ENCODE results near the gene EGFR. TPM values are rescaled to one million over a fixed set of nuclear protein-coding genes. Genes with fewer than 3 reads are reported as not detected.

The EGFR gene
- total and polyA plus RNA-seq, 12 donors: 7.0 to 111 (median 71.6) TPM

DNA sequence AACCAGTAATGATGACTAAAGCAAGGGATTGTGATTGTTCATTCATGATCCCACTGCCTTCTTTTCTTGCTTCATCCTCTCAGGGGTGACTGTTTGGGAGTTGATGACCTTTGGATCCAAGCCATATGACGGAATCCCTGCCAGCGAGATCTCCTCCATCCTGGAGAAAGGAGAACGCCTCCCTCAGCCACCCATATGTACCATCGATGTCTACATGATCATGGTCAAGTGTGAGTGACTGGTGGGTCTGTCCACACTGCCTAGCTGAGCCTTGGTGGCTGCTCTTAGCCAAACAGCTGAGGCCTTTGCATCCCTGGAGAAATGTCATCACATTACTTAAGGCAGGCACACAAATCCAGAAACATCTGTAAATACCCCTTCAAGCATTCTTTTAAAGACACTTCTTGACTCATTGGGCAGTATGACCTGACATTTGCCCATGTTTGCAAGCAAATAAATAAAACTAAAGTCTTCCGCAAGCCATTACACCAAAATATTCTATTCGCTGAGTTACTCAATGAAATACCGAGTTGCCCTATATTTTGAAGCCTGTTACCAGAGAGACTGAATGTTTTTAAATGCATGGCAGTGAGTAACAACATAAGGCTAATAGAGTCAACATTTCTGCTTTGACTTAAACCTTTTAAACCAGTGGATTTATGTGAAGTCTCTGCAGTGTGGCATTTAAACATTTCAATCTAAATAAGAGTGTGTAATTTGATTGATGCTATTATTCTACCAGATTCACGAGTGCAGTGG is 180.0 kb downstream of the EGFR start:
- H3K27ac ChIP-seq: no peak overlapping the region

DNA sequence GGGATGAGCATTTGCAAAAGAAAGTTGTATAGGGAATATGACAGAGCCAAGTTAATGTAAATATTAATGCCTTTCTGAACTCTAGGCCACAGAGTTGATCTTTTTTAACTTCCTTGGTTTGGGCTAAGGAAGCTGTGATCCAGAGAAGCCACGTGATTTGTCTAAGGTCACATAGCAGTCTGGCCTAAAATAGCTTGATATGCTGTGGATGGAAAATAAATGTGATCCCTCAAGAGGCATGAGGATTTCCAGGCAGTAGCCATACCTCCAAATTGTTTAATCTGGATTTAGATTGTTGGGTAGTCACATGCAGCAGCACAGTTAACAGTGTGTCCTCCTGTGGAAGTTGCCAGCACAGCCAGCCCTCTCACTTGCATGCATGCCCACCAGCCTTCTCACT is 180.6 kb downstream of the EGFR start:
- Histone ChIP-seq H3K9me3 (replicated peaks in 1 of 3) (no peaks in the 10 kb centered on the region), H3K4me3 (no peak overlapping the region), H3K36me3 (replicated peaks in 1 of 2) (peaks cover 0 to 46% of the 10 kb centered on the region in 2 donors), H3K4me1 (replicated peaks in 1 of 2) (no peaks in the 10 kb centered on the region), H3K27me3 (no peaks in the 10 kb centered on the region), H3K27ac (no peak overlapping the region)
- intact Hi-C loops (cut with DNase I): no loop called here
- WGBS, 4 donors: 42 to 72% (median 65%) methylated on average over 1 of the region's 1 CpG
- TF ChIP-seq POLR2A (IDR thresholded peaks at IDR 0.05): no peak
- no peak for DNase-seq

More for the DNA sequence above, 180.0 kb downstream of the EGFR start:
- no peak for DNase-seq
- intact Hi-C loops (cut with DNase I): no loop called here
- no peaks in the 10 kb centered on the region for H3K9me3 ChIP-seq (replicated peaks in 1 of 3)
- WGBS, 4 donors: 84 to 92% (median 87%) methylated on average over 6 to 8 of the region's 8 CpGs
- H3K27me3 ChIP-seq: no peaks in the 10 kb centered on the region
- TF ChIP-seq POLR2A (IDR thresholded peaks at IDR 0.05): no peak
- TF ChIP-seq, protein P1, sequence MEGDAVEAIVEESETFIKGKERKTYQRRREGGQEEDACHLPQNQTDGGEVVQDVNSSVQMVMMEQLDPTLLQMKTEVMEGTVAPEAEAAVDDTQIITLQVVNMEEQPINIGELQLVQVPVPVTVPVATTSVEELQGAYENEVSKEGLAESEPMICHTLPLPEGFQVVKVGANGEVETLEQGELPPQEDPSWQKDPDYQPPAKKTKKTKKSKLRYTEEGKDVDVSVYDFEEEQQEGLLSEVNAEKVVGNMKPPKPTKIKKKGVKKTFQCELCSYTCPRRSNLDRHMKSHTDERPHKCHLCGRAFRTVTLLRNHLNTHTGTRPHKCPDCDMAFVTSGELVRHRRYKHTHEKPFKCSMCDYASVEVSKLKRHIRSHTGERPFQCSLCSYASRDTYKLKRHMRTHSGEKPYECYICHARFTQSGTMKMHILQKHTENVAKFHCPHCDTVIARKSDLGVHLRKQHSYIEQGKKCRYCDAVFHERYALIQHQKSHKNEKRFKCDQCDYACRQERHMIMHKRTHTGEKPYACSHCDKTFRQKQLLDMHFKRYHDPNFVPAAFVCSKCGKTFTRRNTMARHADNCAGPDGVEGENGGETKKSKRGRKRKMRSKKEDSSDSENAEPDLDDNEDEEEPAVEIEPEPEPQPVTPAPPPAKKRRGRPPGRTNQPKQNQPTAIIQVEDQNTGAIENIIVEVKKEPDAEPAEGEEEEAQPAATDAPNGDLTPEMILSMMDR (IDR thresholded peaks at IDR 0.05): no peak
- H3K36me3 ChIP-seq (replicated peaks in 1 of 2): peaks cover 0 to 46% of the 10 kb centered on the region in 2 donors
- no peaks in the 10 kb centered on the region for H3K4me1 ChIP-seq (replicated peaks in 1 of 2)
- no peak overlapping the region for H3K4me3 ChIP-seq

DNA sequence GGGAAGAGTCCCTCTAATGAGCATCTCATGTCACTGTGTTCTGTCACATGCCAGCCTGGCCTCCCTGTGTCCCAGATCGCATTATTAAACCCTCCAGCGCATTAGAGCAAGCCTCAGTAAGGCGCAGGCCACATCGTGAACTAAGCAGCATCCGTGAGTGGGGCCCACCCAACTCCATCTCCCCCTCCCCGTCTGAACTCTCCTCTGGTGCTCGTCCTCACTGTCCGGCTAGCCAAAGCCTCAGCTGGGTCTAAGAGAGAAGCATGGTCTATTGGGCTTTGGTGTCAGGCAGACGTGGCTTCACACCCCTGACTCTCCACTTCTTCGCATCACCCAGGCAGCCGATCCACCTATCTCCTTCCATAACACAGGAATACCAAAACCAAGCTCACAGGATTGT is 181.6 kb downstream of the EGFR start:
- no peak for TF ChIP-seq POLR2A (IDR thresholded peaks at IDR 0.05)
- TF ChIP-seq, protein P1 (IDR thresholded peaks at IDR 0.05): no peak
- intact Hi-C loops (cut with DNase I): no loop called here

DNA sequence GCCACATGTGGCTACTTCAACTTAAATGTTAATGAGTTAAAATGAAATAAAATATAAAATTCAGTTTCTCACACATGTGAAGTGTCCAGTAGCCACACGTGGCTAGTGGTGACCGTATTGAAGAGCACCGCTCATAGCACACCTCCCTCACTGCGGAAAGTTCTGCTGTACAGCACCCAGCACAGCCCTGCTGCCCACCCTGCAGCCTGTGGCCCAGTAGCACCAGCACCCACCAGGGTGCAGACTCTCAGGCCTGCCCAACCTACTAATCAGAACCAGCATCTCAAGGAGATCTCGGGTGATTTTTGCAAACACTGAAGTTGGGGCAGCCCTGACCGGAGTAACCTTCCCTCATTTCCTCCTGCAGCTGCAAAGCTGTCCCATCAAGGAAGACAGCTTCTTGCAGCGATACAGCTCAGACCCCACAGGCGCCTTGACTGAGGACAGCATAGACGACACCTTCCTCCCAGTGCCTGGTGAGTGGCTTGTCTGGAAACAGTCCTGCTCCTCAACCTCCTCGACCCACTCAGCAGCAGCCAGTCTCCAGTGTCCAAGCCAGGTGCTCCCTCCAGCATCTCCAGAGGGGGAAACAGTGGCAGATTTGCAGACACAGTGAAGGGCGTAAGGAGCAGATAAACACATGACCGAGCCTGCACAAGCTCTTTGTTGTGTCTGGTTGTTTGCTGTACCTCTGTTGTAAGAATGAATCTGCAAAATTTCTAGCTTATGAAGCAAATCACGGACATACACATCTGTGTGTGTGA is 183.5 kb downstream of the EGFR start:
- Histone ChIP-seq H3K9me3 (replicated peaks in 1 of 3) (no peaks in the 10 kb centered on the region), H3K36me3 (replicated peaks in 1 of 2) (peaks cover 0 to 65% of the 10 kb centered on the region in 2 donors), H3K4me1 (replicated peaks in 1 of 2) (no peaks in the 10 kb centered on the region), H3K4me3 (no peak overlapping the region), H3K27ac (no peak overlapping the region), H3K27me3 (no peaks in the 10 kb centered on the region)
- no peak for TF ChIP-seq POLR2A (IDR thresholded peaks at IDR 0.05)
- TF ChIP-seq, protein P1 (IDR thresholded peaks at IDR 0.05): no peak
- no peak for DNase-seq
- intact Hi-C loops (cut with DNase I): no loop called here
- WGBS, 4 donors: 81 to 92% (median 86%) methylated on average over 13 of the region's 13 CpGs

More for the DNA sequence above, 181.6 kb downstream of the EGFR start:
- Histone ChIP-seq H3K4me3 (no peak overlapping the region), H3K9me3 (replicated peaks in 1 of 3) (no peaks in the 10 kb centered on the region), H3K27ac (no peak overlapping the region), H3K4me1 (replicated peaks in 1 of 2) (no peaks in the 10 kb centered on the region), H3K36me3 (replicated peaks in 1 of 2) (peaks cover 0 to 52% of the 10 kb centered on the region in 2 donors), H3K27me3 (no peaks in the 10 kb centered on the region)
- 90 to 93% (median 90%) methylated on average over 11 of the region's 11 CpGs for WGBS, 4 donors
- DNase-seq: no peak

All from adrenal gland (tissue), 12 donors.